GM12878 (cell line): ENCODE results near the gene ZGLP1.

Experiments used
- CREB1 ChIP-seq: IDR thresholded peaks from 2 replicates; pipeline ENCODE4 v1.6.1; 2012; ENCODE audit warnings: low read depth, mild to moderate bottlenecking, inconsistent platforms
- POLR2AphosphoS5 ChIP-seq: IDR thresholded peaks from 2 replicates; pipeline ENCODE4 v1.6.1; 2011; ENCODE audit warnings: mild to moderate bottlenecking, low read length, inconsistent platforms

- TF ChIP-seq CREB1 (no peak), POLR2AphosphoS5 (no peak)
Measured at GRCh38 chr19:10352764-10353671, 43.4 kb upstream of the ZGLP1 start.
